ENCODE results near the gene OR5A2.
"Not testable (repeated sequence)": the region's sequence is repeated elsewhere in the genome, so short reads cannot be mapped to it uniquely, and the experiment has no call there.

The OR5A2 gene

GRCh38 chr11:59380263-59381059, 45.8 kb downstream of the OR5A2 start:
- DNase-seq (ENCODE audit: low spot score), result no peak

DNA sequence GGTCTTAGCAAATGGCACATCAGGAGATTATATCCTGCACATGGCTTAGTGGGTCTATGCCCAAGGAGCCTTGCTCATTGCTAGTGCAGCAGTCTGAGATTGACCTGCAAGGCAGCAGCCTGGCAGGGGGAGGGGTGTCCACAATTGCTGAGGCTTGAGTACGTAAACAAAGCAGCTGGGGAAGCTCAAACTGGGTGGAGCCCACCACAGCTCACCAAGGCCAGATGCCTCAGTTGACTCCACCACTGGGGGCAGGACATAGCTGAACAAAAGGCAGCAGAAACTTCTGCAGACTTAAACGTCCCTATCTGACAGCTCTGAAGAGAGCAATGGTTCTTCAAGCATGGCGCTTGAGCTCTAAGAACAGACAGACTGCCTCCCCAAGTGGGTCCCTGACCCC, 53.9 kb downstream of the OR5A2 start:
- not testable (repeated sequence) for DNase-seq (ENCODE audit: low spot score)

- no peak for DNase-seq (ENCODE audit: low spot score)
Observed at GRCh38 chr11:59368238-59369022, 57.8 kb downstream of the OR5A2 start.

Measured in iPS-NIHi11 (cell line).